ENCODE data around the gene DCLK2. TPM values are rescaled to one million over a fixed set of nuclear protein-coding genes. Genes with fewer than 3 reads are reported as not detected.

The DCLK2 gene
- total RNA-seq, 1 experiment from 2014 or later = 1.2 TPM

- H3K27ac ChIP-seq (ENCODE audit: low read length) = 0 out of 2 replicates have a peak overlapping the region, but pooled peaks have one; percentile 1
- H3K4me3 ChIP-seq (ENCODE audit: low read length) = no peak overlapping the region
- CTCF ChIA-PET = no interaction called here
- no peak overlapping the region for H3K9ac ChIP-seq (ENCODE audit: low read length)
- H3F3A ChIP-seq (ENCODE audit: low read length, unreplicated experiment) = no peaks in the 10 kb centered on the region
- H3K79me2 ChIP-seq (ENCODE audit: low read length) = no peaks in the 10 kb centered on the region
- no peaks in the 10 kb centered on the region for H3K9me3 ChIP-seq (ENCODE audit: low read length)
- peak; percentile 89 for DNase-seq
- POLR2A ChIA-PET (ENCODE audit: unreplicated experiment) = no interaction called here
- no peaks in the 10 kb centered on the region for H3K27me3 ChIP-seq (ENCODE audit: low read length)
- peak overlapping the region; percentile 9; the same call in 1 of the 2 replicates for H2AFZ ChIP-seq (ENCODE audit: low read length)
- H4K20me1 ChIP-seq (ENCODE audit: low read length) = no peaks in the 10 kb centered on the region
- no peaks in the 10 kb centered on the region for H3K9me2 ChIP-seq (replicated peaks; ENCODE audit: low read length)
- TF ChIP-seq EZH2phosphoT487 (IDR thresholded peaks at IDR 0.05; ENCODE audit: borderline replicate concordance, low read length) (no peak), CTCF (conservative IDR thresholded peaks at IDR 0.05; ENCODE audit: low read depth, low read length) (no peak), EZH2 (IDR thresholded peaks at IDR 0.05; ENCODE audit: low read length, unreplicated experiment) (no peak)
- H3K4me1 ChIP-seq (ENCODE audit: insufficient read depth, low read length) = peaks cover 28% of the 10 kb centered on the region
- intact Hi-C loops (cut with micrococcal nuclease) = no loop called here
- H3K4me2 ChIP-seq (ENCODE audit: low read length) = peak overlapping the region; percentile 57
- H3K36me3 ChIP-seq (ENCODE audit: low read depth, low read length) = no peaks in the 10 kb centered on the region
- peak; percentile 73 for ATAC-seq
- no TSS peak for BruUV-seq (replicated peaks)
Observed at GRCh38 chr4:150215601-150216000, 137.4 kb downstream of the DCLK2 start.

- H3F3A ChIP-seq (ENCODE audit: low read length, unreplicated experiment) = no peaks in the 10 kb centered on the region
- DNase-seq (no peak), ATAC-seq (no peak)
- POLR2A ChIA-PET (ENCODE audit: unreplicated experiment) = interaction anchor here (0.6 to 0.8 kb wide), 3 partner anchors 213 to 652 kb away, joined by 3 read pairs; no protein-coding TSS in a partner anchor
- no peak overlapping the region for H3K4me3 ChIP-seq (ENCODE audit: low read length)
- no peaks in the 10 kb centered on the region for H4K20me1 ChIP-seq (ENCODE audit: low read length)
- CTCF ChIA-PET = interaction anchor here (0.5 to 1.3 kb wide), 6 partner anchors 26 to 219 kb away, joined by 3 to 5 read pairs (median 5); no protein-coding TSS in a partner anchor
- H3K9me3 ChIP-seq (ENCODE audit: low read length) = no peaks in the 10 kb centered on the region
- no peak overlapping the region for H3K9ac ChIP-seq (ENCODE audit: low read length)
- intact Hi-C loops (cut with micrococcal nuclease) = no loop called here
- TF ChIP-seq EZH2phosphoT487 (IDR thresholded peaks at IDR 0.05; ENCODE audit: borderline replicate concordance, low read length) = no peak
- TF ChIP-seq EZH2 (IDR thresholded peaks at IDR 0.05; ENCODE audit: low read length, unreplicated experiment) = no peak
- no peak for TF ChIP-seq CTCF (conservative IDR thresholded peaks at IDR 0.05; ENCODE audit: low read depth, low read length)
- H3K79me2 ChIP-seq (ENCODE audit: low read length) = no peaks in the 10 kb centered on the region
- H3K4me1 ChIP-seq (ENCODE audit: insufficient read depth, low read length) = peaks cover 28% of the 10 kb centered on the region
- H3K27me3 ChIP-seq (ENCODE audit: low read length) = no peaks in the 10 kb centered on the region
- H3K4me2 ChIP-seq (ENCODE audit: low read length) = no peak overlapping the region
- no peaks in the 10 kb centered on the region for H3K9me2 ChIP-seq (replicated peaks; ENCODE audit: low read length)
- BruUV-seq (replicated peaks) = no TSS peak
- no peak overlapping the region for H2AFZ ChIP-seq (ENCODE audit: low read length)
- no peaks in the 10 kb centered on the region for H3K36me3 ChIP-seq (ENCODE audit: low read depth, low read length)
- no peak overlapping the region for H3K27ac ChIP-seq (ENCODE audit: low read length)
Observed at GRCh38 chr4:150216726-150217125, 138.5 kb downstream of the DCLK2 start.

- no peaks in the 10 kb centered on the region for H3K9me2 ChIP-seq (replicated peaks; ENCODE audit: low read length)
- H3K27me3 ChIP-seq (ENCODE audit: low read length) = no peaks in the 10 kb centered on the region
- peak; percentile 61 for DNase-seq
- H3K27ac ChIP-seq (ENCODE audit: low read length) = no peak overlapping the region
- no peak overlapping the region for H3K4me3 ChIP-seq (ENCODE audit: low read length)
- H3F3A ChIP-seq (ENCODE audit: low read length, unreplicated experiment) = no peaks in the 10 kb centered on the region
- H3K9ac ChIP-seq (ENCODE audit: low read length) = no peak overlapping the region
- H3K79me2 ChIP-seq (ENCODE audit: low read length) = no peaks in the 10 kb centered on the region
- intact Hi-C loops (cut with micrococcal nuclease) = no loop called here
- peaks cover 28% of the 10 kb centered on the region for H3K4me1 ChIP-seq (ENCODE audit: insufficient read depth, low read length)
- BruUV-seq (replicated peaks) = no TSS peak
- H3K9me3 ChIP-seq (ENCODE audit: low read length) = no peaks in the 10 kb centered on the region
- CTCF ChIA-PET = interaction anchor here (0.5 to 1.3 kb wide), 7 partner anchors 26 to 314 kb away, joined by 3 to 8 read pairs (median 5); no protein-coding TSS in a partner anchor
- TF ChIP-seq EZH2 (IDR thresholded peaks at IDR 0.05; ENCODE audit: low read length, unreplicated experiment) (no peak), CTCF (conservative IDR thresholded peaks at IDR 0.05; ENCODE audit: low read depth, low read length) (peak; percentile 60), EZH2phosphoT487 (IDR thresholded peaks at IDR 0.05; ENCODE audit: borderline replicate concordance, low read length) (no peak)
- POLR2A ChIA-PET (ENCODE audit: unreplicated experiment) = interaction anchor here (0.6 to 0.8 kb wide), 2 partner anchors 213 to 652 kb away, joined by 3 read pairs; no protein-coding TSS in a partner anchor
- no peak overlapping the region for H3K4me2 ChIP-seq (ENCODE audit: low read length)
- ATAC-seq = peak; percentile 78
- H4K20me1 ChIP-seq (ENCODE audit: low read length) = no peaks in the 10 kb centered on the region
- H3K36me3 ChIP-seq (ENCODE audit: low read depth, low read length) = no peaks in the 10 kb centered on the region
- peak overlapping the region; percentile 56; the same call in 1 of the 2 replicates for H2AFZ ChIP-seq (ENCODE audit: low read length)
Observed at GRCh38 chr4:150217192-150217591, 138.9 kb downstream of the DCLK2 start.
